Stimulated activated CD4-positive, alpha-beta T cell treated with anti-CD3 and anti-CD28 coated beads, TNF-alpha, amount 100 ng/mL, for 48 hours (primary cell): ENCODE results near the gene B3GAT1.

ENCODE experiments used
- DNase-seq, 3 donors: peaks; one replicate each; pipeline ENCODE4 v3.0.0-alpha.2; 2020; ENCODE audit warnings: low read depth in 3 of 3

The B3GAT1 gene

GRCh38 chr11:134372536-134372935 is 39.5 kb downstream of the B3GAT1 start:
- DNase-seq = no peak

DNA sequence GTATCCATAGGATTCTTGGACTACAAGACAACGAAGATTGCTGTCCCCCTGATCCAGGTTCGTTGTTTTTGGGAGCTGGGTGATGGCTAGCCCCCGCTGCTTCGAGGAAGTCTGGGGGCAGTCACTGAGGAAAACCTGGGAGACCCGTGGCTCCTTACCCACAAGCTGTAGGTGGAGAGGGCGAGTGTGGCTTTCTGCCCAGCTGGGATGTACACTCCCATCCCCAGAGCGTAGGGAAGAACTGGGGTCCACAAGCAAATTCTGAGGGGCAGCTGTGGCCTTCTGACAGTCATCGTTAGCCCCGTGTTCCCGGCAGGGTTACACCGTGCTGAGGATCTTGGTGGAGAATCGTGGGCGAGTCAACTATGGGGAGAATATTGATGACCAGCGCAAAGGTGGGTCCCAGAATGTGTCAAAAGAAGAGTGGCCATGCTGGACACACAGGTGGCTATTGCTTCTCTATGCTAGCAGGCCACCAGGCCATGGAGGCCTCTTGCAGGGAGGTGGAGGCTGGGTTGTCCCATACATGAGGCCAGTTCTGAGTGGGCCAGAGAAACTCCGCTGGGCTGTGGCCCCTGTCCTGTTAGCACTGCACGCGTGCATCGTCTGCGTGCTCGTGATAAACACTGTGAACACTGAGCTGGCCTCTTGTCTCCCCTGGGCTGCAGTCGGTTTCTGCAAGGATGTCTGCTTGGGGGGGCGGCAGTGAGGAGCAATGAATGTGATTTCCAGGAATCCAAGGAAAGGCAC is 40.4 kb downstream of the B3GAT1 start:
- DNase-seq = no peak

GRCh38 chr11:134370526-134371435 is 41.3 kb downstream of the B3GAT1 start:
- DNase-seq = no peak

DNA sequence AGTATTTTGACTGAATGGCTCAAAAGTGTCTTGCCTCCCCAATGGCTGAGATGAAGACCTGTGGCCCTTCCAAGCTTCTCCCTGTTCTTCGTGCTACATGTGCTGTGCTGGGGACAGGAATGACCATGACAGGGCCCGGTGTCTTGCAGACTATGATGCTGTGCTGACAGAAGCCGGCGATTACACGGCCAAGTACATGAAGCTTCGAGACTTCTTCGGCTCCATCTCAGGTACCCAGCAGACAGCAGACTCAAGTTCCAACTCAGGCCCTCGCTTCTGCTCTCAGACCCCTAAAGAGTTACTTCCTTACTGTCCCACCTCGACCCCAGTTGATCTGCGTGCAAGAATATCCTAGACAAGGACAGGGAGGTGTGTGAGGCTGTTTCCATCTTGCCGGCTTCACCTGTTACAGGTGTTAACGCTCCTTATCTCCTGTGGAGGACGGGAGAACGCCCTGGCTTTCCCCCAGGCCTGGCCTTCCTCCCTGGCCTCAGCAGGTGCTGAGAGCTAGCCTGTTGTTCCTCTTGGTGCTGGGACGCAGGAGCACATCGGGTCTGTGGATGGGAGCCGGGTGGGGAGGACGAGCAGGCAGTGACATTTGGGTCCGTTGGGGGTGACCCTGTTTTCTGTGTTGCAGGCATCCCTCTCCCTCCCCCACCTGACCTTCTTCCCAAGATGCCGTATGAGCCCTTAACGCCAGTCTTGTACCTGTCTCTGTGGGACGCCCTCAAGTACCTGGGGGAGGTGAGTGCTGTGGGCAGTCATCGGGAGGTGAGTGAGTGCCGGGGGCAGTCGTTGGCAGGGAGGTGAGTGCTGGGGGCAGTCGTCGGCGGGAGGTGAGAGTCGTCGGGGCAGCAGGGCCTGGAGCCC is 42.2 kb downstream of the B3GAT1 start:
- no peak for DNase-seq

- no peak for DNase-seq
Observed at GRCh38 chr11:134367781-134368180, 44.3 kb downstream of the B3GAT1 start.

DNA sequence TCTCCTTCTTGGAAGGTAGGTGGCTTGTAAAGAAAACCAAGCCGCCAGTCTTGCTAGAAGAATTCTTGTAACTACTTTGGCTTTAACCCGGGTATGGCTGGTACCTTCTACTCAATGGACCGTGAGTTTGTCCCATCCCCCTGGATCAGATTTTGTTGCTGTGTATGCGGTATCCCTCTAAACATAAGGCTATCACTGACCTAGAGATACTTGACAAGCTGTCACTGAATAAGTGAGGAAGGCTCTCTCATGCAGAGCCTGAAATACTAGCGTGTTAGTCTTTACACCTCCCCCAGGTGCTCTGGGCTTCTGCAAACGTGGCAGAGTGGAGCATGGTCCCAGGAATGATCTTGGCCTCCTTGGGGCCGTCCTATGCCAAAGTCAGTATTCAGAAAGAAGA is 45.8 kb downstream of the B3GAT1 start:
- no peak for DNase-seq

DNA sequence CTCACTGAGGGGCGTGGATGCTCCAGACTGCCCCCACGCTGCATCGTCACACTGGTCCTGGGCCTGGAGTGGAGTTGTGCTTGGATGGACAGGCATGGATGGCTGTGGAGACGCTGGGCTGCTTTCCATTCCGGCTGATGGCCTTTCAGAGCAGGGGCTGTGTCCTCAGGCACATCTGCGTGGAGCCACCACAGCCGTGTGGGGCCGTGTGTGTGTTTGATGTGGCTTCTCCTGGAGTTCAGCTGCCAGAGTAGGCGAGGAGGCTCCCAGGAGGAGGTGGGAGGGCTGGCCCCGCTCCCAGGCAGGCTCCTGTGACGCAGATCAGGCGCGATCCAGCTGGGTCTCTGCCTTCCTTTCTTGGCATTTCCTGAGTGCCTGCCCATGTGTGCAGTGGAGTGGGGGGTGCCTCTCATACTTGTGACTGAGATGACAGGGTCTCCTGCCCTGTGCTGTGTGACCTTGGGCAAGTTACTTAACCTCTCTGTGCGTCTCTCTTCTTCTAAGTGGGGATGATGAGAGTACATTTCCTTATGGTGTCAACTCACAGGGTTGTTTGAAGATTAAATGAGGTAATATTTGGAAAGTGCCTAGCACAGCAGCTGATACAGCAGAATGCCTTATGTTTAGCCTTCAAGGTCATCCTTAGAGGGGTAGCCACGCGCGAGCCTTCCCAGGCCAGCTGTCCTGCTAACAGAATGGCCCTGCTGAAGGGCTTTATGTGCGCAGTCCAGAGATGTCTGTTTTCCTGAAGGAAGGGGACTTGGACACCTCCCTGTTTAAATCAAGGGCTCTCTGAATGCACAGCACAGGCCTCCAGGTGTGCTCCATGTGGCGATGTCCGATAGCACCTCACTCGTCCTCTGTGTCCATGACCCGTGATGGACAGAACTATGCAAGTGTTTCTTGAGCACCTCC is 46.8 kb downstream of the B3GAT1 start:
- no peak for DNase-seq

- DNase-seq = no peak
Observed at GRCh38 chr11:134364261-134364660, 47.8 kb downstream of the B3GAT1 start.

DNA sequence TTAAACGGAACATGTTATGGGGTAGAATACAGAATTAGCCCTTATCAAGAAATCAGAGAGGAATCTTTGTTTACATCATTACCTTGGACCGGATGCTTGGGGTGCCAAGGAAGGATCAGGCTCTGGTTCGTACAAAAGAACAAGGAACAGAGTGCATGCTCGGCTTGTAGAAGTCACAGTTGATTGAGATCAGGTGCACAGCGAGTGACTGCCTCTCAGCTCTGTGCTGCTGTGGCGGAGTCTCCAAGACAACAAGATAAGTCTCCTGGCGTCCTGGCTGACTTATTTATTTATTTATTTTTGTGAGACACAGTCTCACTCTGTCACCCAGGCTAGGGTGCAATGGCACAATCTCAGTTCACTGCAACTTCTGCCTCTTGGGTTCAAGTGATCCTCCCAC is 48.5 kb downstream of the B3GAT1 start:
- no peak for DNase-seq

DNA sequence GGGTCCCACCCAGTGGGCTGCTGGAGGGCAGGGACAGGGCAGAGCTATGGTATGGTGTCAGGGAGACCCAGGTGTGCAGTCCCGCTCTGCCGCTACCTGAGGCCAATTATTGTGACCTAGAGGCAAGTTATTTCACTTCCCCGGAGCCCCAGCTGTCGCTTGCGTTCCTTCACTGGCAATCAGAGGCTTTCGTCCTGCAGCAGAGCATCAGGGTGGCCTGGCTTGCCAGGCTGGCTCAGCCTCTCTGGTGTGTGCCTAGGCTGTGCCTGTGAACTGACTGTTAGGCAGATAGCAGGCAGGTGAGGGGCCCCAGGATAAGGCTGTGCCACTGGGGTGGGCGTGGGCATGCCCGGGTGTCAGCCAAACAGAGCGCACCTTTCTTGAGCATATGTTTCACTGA is 48.9 kb downstream of the B3GAT1 start:
- no peak for DNase-seq

- no peak for DNase-seq
Observed at GRCh38 chr11:134362192-134362901, 49.7 kb downstream of the B3GAT1 start.

DNA sequence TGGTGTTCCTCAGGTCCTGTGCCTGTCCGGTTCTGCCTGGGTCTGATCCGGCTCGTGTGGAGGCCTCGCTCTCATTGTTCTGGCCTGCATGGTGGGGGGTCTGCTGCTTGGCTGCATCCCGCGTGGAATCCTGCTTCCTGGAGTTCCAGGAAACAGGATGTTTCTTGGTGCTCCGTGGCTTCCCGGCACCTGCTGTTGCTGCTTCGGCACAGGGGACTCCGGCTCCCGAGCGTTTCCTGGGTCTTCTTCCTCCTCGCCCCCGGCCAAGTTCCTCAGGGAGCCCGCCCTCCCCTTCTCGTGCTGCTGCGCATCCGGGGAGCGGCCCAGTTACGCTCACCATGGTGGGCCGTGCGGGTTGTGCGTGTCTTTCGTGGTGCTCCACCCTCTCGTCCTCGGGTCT is 50.4 kb downstream of the B3GAT1 start:
- DNase-seq = no peak

DNA sequence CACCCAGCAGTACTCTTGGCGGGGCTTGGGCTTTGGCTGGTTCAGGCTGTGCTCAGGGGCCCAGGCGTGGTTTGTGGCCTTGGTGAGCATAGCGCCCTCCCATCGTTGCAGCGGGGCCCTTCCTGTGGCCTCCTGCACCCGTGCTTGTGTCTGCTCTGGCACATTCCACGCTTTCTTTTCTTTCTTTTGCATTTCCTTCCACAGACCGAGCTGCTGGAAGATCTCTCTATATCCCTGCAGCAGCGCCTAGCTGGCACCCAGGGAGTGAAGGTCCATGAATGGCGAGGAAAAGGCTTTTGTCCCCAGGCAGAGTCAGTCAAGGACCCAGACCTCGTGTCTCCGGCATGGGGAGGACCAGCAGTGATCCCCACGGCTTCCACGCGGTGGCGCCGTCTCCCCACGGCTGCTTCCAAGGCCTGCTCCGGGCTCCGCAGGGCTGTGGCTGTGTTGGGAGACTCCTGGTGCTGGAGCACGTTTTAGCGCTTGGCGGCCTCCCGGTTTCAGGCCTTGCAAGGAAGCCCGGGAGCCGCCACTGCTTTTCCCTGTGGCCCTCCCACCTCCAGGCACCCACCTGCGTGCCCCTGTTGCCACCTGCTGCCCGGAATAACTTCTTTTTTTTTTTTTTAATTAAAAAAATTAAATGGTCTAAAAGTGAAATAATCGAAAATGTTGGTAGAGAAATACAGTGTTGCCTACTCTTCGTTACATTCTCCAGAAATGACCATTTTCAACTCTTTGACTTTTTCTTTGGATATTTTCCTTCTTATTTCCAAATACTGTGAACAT is 51.8 kb downstream of the B3GAT1 start:
- peak; percentile 59 to 68 (median 61) for DNase-seq

DNA sequence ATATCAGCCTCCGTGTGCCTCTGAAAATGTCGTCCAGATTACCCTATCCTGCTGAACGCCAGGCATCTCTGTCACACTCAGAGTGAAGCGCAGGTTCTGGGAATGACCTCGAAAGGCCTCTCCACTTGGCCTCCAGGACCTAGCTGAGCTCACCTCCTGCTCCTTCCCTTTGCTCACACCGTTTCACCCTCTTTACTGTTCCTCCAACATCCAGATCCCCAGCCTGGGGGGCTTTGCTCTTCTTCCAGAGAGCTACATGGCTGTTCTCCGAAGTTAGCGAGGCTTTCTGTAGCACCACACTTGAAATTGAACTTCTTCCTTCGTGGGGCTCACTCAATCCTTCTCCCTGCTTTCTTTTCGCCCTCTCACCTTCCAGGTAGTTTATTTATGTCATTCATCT is 52.4 kb downstream of the B3GAT1 start:
- no peak for DNase-seq

DNA sequence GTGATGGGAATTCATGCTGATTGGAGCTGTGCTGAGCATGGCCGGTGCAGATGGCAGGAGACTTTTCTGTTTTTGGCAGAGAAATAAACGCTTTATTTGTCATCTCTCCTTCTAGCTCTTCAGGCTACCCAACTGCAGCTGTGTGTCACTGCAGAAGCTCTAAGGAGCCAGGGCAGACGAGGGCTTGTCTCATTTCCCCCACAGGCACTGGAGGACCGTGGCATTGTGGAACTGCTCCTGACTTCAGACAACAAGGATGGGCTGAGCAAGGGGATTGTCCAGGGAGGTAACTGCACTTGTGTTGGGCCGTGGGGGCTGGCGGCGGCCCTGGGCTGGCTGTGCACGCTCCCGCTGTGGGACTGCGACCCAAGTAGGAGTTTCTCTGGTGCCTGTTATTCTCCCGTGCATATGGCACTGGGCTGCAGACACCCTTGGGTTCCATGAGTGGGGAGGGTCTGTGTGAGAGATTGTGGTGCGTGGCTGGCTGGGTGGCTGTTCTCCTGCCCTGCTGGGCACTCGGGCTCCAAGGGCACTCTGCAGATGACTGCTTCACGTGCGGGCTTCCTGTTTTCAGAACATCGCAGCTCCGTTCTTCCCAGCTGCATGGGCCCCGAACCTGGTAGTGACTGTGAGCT is 53.1 kb downstream of the B3GAT1 start:
- no peak for DNase-seq

- no peak for DNase-seq
Observed at GRCh38 chr11:134358165-134358855, 53.7 kb downstream of the B3GAT1 start.

DNA sequence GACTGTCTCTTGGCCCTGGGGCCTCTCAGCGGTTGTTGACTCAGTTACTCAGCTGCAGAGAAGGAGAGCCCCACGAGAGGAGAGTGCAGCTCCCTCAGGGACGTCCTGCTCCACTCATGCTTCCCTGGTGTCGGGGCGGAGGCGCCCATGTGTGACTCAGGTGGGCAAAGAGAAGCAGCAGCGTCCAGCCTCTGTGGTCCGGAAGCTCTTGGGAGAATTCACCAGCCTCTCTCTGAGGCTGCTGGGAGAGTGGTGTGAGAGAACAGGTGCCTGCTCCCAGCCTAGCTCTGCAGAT is 54.5 kb downstream of the B3GAT1 start:
- DNase-seq = no peak

DNA sequence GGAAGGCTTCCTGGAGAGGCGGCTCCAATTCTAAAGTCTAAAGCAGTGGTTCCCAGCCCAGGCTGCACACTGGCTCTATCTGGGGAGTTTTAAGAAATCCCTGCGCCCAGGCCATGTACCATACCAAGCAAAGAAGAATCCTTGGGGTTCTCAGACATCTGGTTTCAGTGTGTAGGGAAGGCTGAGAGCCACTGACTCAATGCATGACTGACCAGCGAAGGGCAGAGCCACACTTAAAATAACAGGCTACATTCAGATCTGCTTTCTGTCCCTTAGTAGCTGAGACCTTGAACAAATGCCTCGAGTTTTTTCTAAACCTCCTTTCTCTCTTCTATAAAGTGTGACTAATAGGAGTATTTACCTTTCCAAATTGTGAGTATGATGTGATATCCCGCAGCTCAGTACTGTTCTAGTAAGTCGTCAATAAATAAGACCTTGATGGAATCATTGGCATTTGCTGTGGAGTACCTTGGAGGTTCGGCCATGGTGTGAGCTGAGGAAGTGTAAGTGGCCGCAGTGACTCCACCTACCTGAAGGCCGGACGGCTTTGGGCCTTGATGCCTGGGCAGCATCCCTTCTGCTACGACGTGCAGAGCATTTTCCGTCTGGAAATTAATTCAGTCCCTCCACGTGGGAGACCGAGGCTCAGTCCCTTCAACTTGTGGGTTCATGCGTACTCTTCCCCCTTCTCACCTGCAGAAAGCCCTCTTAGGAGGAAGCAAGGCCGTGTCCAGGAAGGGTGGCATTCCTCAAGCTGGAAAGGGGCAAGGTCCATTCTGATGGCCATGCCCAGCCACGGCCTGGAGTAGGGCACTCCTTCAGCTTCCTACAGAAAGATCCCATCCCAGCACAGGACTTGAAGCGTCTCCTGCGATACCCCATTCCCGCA is 55.1 kb downstream of the B3GAT1 start:
- no peak for DNase-seq
